ENCODE data around the gene UNC5C. TPM values are rescaled to one million over a fixed set of nuclear protein-coding genes. Genes with fewer than 3 reads are reported as not detected.

UNC5C gene
- total RNA-seq, 2 donors from 2014 or later = 5.3 to 10.0 TPM

DNA sequence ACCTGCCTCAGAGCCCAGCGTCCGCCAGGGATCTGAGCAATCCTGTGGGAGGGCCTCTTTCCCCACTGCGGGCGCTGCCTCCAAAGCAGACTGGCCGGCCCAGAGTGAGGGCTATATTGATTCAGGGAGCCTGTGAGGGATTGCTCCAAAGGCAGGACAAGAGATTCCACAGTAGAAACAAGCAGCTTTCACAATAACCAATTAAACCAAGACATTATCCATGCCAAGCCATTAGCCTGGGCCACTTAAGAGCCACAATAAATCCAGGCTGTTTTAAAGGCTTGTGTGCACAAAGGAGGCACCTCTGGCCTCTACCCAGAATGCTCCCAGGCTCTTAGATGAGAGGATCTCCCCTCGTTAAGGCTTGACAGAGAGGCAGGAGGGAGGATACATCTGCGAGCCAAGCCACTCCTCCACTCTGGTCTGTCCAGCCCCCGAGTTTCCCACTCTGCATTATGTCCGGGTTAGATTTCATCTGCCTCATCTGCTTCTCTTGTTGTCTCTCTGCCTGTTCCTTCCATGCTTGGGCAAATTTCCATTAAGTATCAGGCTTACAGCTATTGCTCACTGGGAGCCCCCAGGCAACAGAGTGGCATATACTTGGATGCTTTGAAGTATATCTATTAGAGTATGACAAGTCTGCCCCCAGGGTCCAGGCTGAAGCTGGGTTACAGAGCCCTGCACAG, 357.9 kb downstream of the UNC5C start:
- H3K9me3 ChIP-seq = no peaks in the 10 kb centered on the region
- ATAC-seq (ENCODE audit: insufficient number of reproducible peaks, low FRiP score, low read depth) = no peak
- no peak overlapping the region for H3K27ac ChIP-seq
- TF ChIP-seq, protein P1, sequence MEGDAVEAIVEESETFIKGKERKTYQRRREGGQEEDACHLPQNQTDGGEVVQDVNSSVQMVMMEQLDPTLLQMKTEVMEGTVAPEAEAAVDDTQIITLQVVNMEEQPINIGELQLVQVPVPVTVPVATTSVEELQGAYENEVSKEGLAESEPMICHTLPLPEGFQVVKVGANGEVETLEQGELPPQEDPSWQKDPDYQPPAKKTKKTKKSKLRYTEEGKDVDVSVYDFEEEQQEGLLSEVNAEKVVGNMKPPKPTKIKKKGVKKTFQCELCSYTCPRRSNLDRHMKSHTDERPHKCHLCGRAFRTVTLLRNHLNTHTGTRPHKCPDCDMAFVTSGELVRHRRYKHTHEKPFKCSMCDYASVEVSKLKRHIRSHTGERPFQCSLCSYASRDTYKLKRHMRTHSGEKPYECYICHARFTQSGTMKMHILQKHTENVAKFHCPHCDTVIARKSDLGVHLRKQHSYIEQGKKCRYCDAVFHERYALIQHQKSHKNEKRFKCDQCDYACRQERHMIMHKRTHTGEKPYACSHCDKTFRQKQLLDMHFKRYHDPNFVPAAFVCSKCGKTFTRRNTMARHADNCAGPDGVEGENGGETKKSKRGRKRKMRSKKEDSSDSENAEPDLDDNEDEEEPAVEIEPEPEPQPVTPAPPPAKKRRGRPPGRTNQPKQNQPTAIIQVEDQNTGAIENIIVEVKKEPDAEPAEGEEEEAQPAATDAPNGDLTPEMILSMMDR (IDR thresholded peaks at IDR 0.05) = no peak
- no peaks in the 10 kb centered on the region for H3K27me3 ChIP-seq (replicated peaks; ENCODE audit: insufficient read depth)
- no peak for DNase-seq (ENCODE audit: low spot score)
- no peaks in the 10 kb centered on the region for H3K4me1 ChIP-seq (ENCODE audit: control insufficient read depth in 1 of 2, low read depth in 2 of 2)
- no peaks in the 10 kb centered on the region for H3K36me3 ChIP-seq
- H3K4me3 ChIP-seq = no peak overlapping the region

- no peaks in the 10 kb centered on the region for H3K9me3 ChIP-seq
- no peak overlapping the region for H3K4me3 ChIP-seq
- TF ChIP-seq, protein P1 (IDR thresholded peaks at IDR 0.05) = no peak
- ATAC-seq (ENCODE audit: insufficient number of reproducible peaks, low FRiP score, low read depth) = no peak
- H3K27me3 ChIP-seq (replicated peaks; ENCODE audit: insufficient read depth) = no peaks in the 10 kb centered on the region
- DNase-seq (ENCODE audit: low spot score) = no peak
- no peaks in the 10 kb centered on the region for H3K36me3 ChIP-seq
- H3K27ac ChIP-seq = no peak overlapping the region
- H3K4me1 ChIP-seq (ENCODE audit: control insufficient read depth in 1 of 2, low read depth in 2 of 2) = no peaks in the 10 kb centered on the region
Measured at GRCh38 chr4:95188701-95189370, 359.9 kb downstream of the UNC5C start.

DNA sequence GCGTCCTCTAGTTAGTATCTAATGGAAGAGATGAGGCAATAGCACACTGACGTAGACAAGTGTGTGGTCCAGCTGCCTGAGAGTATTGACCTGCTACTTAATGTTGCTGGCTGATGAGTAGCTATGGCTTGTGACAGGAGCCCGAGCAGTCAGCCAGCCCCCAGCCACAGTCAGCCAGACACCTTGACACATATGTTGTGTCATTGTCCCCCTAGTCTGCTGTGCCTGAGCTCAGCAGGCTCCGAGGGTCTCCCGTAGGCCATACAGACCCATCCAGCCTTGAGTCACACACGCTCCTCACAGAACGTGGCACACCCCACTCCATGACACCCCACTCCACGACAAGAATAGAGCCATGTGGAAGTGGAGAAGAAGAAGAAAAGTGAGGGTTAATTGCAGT, 362.1 kb downstream of the UNC5C start:
- H3K27ac ChIP-seq = no peak overlapping the region
- no peaks in the 10 kb centered on the region for H3K4me1 ChIP-seq (ENCODE audit: control insufficient read depth in 1 of 2, low read depth in 2 of 2)
- TF ChIP-seq, protein P1 (IDR thresholded peaks at IDR 0.05) = no peak
- no peak overlapping the region for H3K4me3 ChIP-seq
- no peaks in the 10 kb centered on the region for H3K9me3 ChIP-seq
- H3K36me3 ChIP-seq = no peaks in the 10 kb centered on the region
- no peak for ATAC-seq (ENCODE audit: insufficient number of reproducible peaks, low FRiP score, low read depth)
- no peaks in the 10 kb centered on the region for H3K27me3 ChIP-seq (replicated peaks; ENCODE audit: insufficient read depth)
- DNase-seq (ENCODE audit: low spot score) = no peak

- ATAC-seq (ENCODE audit: insufficient number of reproducible peaks, low FRiP score, low read depth) (no peak), DNase-seq (ENCODE audit: low spot score) (no peak)
- Histone ChIP-seq H3K4me1 (ENCODE audit: control insufficient read depth in 1 of 2, low read depth in 2 of 2) (no peaks in the 10 kb centered on the region), H3K27me3 (replicated peaks; ENCODE audit: insufficient read depth) (no peaks in the 10 kb centered on the region), H3K36me3 (no peaks in the 10 kb centered on the region), H3K27ac (no peak overlapping the region), H3K9me3 (no peaks in the 10 kb centered on the region), H3K4me3 (no peak overlapping the region)
- TF ChIP-seq, protein P1 (IDR thresholded peaks at IDR 0.05) = no peak
Measured at GRCh38 chr4:95183656-95184408, 364.9 kb downstream of the UNC5C start.

GRCh38 chr4:95181996-95182306, 366.8 kb downstream of the UNC5C start:
- Histone ChIP-seq H3K27me3 (replicated peaks; ENCODE audit: insufficient read depth) (no peaks in the 10 kb centered on the region), H3K4me1 (ENCODE audit: control insufficient read depth in 1 of 2, low read depth in 2 of 2) (no peaks in the 10 kb centered on the region), H3K9me3 (no peaks in the 10 kb centered on the region), H3K4me3 (no peak overlapping the region), H3K27ac (no peak overlapping the region), H3K36me3 (no peaks in the 10 kb centered on the region)
- TF ChIP-seq, protein P1 (IDR thresholded peaks at IDR 0.05) = no peak
- DNase-seq (ENCODE audit: low spot score) = no peak
- ATAC-seq (ENCODE audit: insufficient number of reproducible peaks, low FRiP score, low read depth) = no peak

Data from thoracic aorta (tissue), 2 donors.